ENCODE measurements around the gene TNS4.
"Not testable (repeated sequence)": the region's sequence is repeated elsewhere in the genome, so short reads cannot be mapped to it uniquely, and the experiment has no call there.

TNS4 gene, protein sequence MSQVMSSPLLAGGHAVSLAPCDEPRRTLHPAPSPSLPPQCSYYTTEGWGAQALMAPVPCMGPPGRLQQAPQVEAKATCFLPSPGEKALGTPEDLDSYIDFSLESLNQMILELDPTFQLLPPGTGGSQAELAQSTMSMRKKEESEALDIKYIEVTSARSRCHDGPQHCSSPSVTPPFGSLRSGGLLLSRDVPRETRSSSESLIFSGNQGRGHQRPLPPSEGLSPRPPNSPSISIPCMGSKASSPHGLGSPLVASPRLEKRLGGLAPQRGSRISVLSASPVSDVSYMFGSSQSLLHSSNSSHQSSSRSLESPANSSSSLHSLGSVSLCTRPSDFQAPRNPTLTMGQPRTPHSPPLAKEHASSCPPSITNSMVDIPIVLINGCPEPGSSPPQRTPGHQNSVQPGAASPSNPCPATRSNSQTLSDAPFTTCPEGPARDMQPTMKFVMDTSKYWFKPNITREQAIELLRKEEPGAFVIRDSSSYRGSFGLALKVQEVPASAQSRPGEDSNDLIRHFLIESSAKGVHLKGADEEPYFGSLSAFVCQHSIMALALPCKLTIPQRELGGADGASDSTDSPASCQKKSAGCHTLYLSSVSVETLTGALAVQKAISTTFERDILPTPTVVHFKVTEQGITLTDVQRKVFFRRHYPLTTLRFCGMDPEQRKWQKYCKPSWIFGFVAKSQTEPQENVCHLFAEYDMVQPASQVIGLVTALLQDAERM
- total RNA-seq, result 1.9 reads per million, percentile 2 among the genes with 10 or more reads in this experiment

DNA sequence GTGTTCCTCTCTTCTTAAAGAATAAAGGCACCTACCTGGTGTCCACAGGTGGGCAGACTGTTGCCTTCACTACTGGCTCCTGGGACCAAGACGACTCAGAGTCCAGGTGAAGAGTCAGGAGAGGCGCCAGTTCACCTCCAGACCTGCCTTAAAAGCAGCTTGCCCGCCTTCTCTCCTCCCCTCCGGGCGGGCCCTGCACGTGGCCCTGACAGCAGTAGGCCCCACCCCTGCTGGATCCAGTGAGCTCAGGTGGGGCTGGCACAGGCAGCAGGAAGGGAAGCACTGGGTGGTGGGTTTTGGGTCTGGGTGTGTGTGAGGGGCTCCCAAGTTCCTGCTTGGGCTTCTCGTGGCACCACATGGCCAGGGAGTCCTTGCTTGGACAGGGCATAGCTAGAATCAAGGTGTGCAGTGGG is at the start of gene TNS4:
TSS of gene TNS4 (minus strand) at position 125 of the 413 bp plus-strand sequence. CDS start 5,198 bp downstream, outside the sequence.
- DNase-seq, result no peak

DNA sequence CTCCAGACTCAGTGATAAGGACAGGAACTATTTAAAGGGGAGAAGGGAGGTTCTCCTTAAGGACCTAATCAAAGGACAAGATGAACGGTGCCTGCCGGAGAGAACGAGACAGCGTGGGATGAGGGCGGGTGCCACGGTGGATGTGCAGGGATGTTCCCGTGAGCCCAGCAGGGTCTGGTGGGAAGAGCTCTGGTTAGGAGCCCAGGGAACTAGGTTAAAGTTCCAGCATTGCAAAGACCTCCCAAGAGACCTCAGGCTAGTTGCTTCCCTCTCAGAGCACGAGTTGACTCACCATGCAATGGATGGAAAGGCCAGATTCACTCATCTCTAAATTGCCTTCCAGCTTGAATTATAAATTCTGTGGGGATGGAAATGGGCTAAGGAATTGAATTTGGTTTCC is 49.2 kb upstream of the TNS4 start:
- no peak for DNase-seq

DNA sequence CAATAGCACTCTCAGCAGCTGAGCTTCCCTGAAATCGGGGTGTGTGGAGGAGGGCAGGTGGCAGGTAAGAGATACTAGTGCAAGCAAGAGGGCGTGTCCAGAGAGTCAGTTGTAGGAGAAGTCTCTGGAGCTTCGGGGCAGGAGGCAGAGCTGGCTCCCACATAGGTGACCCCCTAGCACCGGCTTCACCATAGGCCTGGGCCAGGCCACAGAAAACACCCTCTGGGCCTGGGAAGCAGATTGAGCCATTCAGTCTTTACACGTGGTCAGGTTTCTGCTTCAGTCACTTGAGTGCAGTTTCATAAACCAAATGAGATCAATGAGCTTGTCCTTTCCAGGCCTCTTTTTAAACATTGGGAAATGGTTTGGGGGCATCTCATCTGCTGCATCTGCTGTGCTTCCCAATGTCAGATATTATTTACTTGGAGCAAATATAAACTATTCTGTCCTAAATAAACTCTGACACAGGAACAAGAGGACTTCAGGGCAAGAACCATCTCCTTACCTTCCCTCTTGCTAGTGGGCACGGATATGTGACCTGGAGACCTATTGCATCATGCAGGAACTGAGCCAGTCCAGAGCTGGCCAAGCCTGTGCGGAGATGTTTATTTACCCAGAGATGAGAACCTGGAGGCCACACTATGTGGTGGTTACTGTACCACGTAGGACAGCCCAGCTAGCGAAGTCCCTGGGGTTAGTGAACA is 47.7 kb upstream of the TNS4 start:
- no peak for DNase-seq

DNA sequence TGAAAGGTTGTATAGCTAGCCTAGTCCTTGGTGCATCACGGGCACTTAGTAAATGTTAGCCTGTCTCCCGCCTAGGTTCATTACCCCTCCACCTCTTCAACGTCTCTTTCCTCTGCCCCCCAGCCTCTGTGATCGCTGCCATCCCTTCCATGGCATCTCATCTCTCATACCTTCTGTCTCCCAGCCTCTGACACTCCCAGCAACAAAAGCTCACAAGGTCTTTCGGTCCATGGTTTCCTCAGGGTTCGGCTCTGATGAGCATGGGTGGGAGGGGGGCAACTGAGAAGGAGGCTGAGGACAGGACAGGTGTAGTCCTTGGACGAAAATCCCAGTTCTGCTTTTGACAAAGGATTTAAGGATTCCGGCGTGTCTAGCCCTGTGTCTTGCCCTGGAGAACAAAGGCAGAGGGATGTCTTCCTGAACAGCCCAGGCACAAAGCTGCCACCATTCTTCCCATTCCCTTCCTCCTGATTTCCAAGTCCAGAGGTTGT is 47.1 kb upstream of the TNS4 start:
- DNase-seq, result no peak

DNA sequence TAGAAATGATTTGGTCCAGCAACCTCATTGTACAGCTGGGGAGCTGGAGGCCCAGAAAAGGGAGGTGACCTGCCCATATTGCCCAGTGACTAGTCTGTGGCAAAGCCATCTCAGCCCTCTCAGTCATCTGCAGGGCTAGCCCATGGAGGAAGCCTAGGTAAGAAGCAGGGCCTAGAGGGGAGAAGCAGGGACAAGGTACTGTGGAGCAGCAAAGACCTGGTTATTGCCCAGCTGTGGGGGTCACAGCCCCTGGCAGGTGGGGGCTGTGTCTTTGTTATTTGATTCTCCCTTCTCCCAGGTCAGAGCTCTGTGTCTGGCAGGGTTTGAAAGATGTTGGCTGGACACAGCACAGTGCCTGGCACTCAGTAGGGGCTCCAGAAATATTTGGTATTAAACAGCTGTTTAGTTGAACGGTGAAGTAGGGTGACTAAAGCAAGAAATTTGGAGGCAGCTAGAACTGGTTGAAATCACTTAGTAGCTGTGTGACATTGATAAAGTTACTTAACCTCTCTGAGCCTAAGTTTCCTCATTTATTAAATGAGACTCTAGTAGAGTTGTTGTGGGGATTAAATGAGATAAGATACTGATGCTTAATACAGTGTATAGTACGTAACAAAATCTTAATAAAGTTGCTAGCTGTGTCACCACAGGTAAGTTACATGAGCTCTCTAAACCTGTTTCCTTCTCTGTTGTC is 46.5 kb upstream of the TNS4 start:
- no peak for DNase-seq

DNA sequence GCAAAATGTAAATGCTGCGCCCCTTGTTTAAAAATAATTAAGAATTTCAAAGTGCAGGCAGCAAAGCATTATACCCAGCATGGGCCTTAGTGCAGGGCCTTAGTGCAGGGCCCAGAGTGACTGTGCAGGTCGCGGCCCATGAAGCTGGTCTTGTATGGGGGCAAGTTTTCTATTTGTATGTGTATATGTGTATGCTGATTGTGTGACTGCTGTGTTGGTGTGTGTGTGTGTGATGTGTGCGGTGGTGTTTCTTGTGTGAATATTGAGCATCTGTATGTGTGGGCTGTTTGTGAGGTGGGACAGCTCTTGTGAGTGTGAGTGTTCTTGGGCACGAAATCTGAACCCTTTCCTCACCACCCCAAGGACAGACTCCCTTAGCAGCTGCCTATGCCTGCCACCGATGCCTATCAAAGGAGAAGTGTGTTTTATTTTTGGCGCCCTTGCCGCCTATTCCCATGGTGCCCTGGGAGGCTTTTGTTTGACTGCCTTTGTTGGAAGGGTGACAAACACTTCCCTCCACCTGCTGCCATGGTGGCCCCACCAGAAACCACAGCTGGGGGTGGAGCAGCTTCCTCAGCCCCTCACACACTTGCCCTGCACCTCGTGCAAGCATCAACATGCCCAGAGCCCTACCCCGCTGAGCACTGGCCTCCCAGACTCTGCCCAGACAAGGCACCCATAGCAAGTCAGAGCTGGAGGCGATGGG is 45.8 kb upstream of the TNS4 start:
- peak; percentile 43 for DNase-seq

DNA sequence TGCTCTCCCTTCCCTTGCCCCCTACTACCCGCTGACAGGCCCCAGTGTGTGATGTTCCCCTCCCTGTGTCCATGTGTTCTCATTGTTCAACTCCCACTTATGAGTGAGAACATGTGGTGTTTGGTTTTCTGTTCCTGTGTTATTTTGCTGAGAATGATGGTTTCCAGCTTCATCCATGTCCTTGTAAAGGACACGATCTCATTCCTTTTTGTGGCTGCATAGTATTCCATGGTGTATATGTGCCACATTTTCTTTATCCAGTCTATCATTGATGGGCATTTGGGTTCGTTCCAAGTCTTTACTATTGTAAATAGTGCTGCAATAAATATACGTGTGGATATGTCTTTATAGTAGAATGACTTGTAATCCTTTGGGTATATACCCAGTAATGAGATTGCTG is 45.1 kb upstream of the TNS4 start:
- DNase-seq, result not testable (repeated sequence)

DNA sequence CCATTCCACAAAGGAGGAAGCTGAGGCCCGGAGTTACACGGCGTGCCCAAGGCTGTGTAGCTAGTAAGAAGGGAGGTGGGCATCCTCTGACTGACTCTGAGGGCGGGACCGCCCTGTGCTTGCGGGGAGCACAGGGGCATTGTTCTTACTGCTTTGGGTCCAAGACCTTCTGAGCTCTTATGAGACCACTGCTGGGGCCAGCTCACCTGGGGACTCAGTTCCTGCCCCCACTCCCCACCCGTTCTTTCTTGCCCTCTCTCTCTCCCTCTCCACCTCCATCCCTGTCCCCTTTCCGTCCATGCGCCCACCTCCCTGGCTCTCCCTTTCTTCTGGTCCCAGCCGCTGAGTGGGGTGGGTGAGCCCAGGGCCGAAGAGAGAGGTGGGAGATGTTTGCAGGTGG is 44.2 kb upstream of the TNS4 start:
- no peak for DNase-seq

DNA sequence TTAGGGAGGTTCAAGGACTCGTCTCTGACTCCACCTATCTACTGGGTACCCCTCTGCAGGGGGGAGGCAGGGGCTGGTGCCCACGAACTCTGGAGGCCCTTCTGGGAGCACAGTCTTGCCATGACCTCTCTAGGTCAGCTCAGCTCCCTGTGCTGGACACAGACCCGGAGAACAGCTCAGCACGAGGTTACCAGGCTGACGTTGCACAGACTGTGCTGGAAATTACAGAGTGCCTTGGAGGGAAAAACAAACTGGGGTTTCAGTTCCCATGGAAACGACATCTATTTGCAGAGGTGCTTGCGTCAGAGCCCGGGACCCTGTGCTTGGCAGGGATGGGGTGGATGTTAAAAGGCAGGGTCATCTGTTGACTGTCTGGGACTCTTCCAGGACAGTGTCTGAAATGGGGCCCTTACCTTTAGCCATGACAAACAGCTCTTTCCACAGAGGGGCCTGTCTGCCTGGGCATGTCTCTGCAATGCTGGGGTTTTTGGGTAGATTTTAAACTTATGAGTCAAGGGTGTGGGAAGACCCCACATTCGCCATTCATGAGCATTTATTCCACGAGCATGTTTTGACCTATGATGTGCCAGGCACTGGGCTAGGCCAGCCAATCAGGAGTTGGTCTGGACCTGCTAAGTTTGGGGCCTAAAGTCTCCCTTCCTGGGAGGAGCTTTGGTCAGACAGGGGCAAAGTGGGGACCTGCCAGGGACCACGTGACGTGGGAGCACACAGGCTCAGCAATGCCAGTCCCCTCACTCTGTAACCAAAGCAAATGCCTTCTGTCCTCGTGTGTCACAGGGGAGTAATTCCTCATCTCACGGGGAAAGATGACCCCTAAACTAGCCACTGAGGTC is 41.4 kb upstream of the TNS4 start:
- no peak for DNase-seq

DNA sequence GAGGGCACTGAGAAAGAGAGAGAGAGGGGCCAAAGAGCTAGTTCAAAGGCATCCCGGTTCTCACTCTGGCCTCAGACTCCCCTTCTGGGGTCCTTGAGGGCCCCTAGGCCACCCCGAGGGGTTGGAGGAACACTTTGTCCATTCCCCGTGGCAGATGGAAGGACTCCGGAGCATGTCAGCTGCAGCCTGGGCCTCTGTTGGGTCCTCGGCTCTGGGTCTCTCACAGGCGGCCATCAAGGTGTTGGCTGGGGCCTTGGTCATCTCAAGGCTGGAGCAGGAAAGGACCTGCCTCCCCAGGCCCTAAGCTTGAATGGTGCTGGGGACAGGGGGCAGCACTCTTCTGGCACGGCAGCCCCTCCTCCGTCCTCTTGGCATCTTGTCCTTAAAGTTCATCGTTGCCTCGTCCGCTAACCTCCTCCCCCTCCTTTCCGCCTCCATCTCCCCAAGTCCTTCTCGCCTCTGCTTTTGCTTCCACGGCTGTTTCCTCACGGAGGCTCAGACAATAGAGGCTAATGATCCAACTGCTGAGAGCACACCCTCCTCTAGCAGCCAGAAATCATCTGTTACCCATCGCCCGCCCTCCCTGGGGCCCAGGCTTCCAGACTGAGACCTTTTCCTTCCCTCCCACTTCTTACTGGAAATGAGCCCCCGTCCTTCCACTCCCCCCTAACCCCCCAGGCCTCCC is 40.6 kb upstream of the TNS4 start:
- DNase-seq, result no peak

DNA sequence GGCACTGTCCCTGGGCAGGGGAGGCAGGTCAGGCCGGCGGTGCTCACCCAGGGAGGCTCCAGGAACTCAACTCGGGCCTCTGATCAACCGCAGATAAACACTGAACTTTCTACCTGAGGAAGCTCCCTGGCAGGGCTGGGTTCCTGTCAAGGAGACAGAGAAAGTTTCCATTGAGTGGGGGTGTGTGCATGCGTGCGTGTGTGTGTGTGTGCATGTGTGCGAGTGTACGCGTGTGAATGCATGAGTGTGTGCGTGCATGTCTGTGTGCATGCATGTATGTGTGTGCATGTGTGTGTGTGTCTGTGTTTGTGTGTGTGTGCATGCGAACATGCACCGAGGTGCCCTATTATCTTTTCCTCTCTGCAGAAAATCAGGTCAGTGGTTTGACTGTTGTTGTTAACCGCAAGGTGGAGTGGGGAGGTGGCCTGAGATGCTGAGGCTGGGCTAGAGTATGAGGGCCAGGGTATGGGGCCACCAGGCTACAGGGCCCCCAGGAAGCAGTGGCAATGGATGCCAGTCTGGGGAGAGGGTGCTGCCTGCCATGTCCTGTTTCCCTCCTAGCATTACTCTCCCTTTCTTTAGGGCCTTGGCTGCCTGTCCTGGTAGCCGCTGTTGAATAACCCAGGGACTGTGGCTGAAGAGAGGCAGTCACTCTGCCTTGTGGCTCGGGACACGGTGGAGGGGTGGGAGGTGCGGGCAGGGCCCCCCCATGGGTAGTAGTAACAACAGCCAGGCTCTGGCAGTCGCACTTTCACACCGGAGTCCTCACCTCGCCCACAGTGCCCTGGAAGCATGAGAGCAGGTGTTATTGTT is 39.8 kb upstream of the TNS4 start:
- peak; percentile 69 for DNase-seq

DNA sequence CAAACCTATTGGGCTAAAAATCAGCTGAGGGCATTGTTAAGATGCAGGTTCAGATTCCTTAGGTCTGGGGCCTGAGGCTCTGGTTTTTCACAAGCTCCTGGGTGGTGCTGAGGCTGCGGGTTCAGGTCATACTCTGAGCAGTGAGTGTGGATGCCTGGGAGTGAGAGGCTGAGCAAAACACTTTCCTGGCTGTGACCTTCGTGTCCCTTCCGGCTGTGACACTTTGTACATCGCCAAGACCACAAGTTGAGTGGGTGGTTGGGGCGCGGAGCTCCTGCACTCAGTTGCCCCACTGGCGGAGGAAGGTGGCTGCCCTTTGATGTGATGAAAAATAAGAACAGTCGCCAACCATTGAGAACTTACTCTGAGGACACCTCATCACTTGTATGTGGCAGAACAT is 39.0 kb upstream of the TNS4 start:
- peak; percentile 45 for DNase-seq

DNA sequence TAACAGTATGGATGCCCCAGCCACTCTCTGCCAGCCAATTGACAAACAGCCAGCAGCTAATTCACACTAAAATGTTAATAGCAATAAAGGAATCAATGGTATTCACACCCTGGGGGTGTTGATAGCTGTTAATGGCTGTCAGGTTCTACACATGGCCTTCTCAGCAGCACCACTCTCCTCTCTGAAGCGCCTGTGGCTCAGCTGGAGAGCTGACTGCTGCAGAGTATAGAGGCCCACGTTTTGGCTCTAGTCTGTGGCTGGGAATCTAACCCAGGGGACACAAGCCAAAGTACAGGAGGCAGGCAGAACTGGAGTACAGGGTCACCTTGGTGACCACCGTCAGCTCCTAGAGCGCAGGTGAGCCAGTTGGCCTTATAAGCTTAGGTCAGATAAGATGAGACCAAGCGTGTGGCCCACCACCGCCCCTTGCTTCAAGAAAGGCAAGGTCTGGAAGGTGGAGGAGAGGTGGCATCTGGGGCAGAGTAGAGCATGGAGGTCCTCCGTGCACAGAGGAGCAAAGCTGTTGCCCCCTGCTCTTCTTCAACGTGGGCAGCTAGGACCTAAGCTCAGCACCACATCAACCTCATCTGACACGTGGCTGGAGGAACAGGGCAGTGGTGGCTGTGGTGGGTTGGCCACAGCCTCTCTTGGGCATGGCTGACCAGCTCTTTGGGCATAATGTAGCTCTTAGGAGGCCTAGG is 38.4 kb upstream of the TNS4 start:
- no peak for DNase-seq

DNA sequence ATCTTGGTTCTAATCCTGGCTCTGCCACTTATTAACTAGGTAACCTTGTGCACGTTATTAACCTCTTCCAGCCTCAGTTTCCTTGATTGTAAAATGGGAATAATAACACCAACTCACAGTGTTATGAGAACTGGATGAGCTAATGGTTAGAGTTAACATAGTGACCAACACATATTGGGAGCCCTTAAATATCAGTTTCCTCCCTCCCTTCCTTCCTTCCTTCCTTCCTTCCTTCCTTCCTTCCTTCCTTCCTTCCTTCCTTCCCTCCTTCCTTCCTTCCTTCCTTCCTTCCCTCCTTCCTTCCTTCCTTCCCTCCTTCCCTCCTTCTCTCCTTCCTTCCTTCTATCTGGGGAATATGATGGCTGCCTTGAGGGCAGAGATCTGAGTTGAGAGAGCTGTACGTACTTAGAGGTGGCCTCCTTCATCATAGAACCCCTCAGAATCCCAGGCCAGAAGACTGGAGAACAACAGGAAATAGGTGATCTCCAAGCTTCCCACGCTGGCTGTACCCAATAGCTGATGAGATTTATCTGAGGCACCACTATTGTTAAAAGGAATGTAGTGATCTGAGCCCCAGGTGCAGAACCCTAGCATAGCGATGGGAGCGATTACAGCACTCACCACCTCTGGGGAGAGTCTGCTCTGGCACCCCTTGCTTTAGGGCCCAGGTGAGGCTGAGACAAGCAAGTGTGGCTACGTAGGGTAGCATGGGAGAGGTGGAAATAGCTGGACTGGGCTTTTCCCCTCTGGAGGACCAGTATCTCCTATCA is 37.7 kb upstream of the TNS4 start:
- DNase-seq, result no peak

DNA sequence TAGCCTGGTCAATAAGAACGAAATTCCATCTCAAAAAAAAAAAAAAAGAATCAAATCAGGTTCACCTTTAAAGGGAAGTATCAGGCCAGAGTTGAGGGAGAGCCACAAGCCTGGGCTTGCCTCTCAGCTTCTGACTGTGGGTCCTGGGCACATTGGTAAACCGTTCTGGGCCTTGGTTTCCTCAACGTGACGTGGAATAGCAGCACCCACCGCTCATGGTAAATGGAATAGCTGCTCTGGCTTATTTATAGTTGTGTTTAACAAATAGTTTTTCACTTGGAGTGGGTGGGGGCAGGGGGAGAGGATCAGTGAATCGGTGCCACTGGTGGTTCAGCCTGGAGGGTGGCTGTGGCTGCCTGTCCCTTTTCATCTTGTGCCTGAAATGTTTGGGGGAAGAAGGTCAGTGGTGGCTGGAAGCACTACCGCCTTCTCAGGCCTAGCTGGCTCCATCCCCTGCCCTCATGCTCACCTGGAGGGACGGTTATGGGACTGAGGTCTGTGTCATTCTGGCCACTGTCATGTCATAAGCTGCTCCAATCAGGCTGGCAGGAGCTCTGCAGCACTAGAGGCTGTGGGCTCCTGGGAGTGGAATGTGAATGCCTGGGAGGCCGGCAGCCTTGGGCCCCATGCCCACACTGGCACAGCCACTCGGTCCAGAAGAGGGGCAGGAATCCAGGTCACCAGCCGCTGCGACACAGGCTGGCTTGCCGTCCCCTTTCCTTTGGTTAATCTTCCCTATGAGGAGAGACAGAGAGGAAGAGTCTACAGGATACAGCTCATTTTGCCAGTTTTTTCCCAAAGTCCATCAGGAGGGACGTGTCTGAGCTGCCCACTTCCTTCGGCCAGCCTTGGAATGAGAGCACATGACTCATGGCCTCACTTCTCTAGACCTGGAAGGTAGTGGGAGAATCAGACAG is 36.9 kb upstream of the TNS4 start:
- DNase-seq, result no peak

DNA sequence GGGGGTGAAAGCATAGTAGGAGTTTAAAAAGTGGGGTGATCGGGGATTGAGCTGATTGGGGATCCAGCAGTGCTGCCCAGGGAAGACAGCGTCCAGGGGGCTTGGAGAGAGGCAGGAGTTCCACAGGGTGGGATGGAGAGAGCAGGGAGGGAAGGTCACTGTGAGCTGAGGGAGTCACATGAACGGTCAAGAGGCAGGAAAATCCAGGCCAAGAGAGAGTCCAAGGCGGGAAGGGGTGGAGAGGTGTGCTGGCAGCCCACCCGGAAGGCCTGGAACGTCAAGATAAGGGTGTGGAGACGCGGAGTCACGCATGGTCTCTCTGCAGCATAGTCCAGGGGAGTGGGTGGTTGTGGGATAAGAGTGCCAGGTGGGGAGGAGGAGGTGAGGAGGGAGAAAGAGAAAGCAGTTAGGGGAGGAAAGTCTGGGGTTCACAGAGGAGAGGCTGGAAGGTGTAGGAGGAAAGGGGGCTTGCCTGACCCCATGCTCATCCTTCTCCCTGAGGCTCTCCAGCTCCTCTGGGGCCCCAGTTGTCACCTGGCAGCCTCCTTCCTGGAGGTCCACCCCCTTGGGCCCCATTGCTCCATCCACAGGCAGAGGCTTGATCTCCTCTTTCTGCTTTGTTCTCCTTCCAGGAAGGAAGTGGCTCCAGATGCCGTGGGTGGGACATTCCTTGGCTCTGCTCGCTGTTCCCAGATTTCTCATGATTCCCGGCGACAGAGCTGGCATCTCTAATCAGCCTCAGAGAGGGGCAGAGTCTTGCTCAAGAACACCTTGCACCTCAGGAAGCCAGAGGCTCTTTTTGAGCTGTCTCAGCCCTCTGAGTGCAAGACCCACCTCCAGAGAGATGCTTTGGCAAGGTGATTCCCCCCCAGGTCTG is 35.1 kb upstream of the TNS4 start:
- DNase-seq, result no peak
